PC-9 (cell line): Measurements from ENCODE around the gene DRAP1. TPM values are rescaled to one million over a fixed set of nuclear protein-coding genes. Genes with fewer than 3 reads are reported as not detected.

Experiments used
- BruUV-seq: library from RNA; stranded (reverse); fragments of 400-500 nt; replicated peaks from 2 replicates; lab custom pipeline; 2021; lab: Mats Ljungman, UMichigan
- CTCF ChIA-PET: fragments of 300-600 bp; sonication (Branson Sonifier 250); formaldehyde crosslinking; loops from one replicate; lab custom pipeline; 2022; ENCODE audit warnings: antibody characterized with exemption; lab: Charles Lee
- POLR2A ChIA-PET: fragments of 300-600 bp; sonication (Branson Sonifier 250); formaldehyde crosslinking; loops from one replicate; lab custom pipeline; 2022; ENCODE audit warnings: antibody characterized with exemption; ENCODE audit not compliant: unreplicated experiment; lab: Charles Lee
- DNase-seq, 2 experiments: peaks; one replicate each; pipeline versions ENCODE4 v3.0.0 to v3.0.0-alpha.2; 2015 to 2022; ENCODE audit warnings: mixed read lengths in 1 of 2
- H2AFZ ChIP-seq: fragments of 200-600 bp; sonication (generic); 2 replicates; pipeline ENCODE4 v1.8.1; 2017; ENCODE audit warnings: antibody characterized with exemption
- H3F3A ChIP-seq: fragments of 200-600 bp; sonication (generic); 2 replicates; pipeline ENCODE4 v1.8.1; 2017; ENCODE audit warnings: antibody characterized with exemption, mild to moderate bottlenecking, low read depth; ENCODE audit not compliant: insufficient read depth
- H3K27ac ChIP-seq: fragments of 200-600 bp; sonication (generic); 2 replicates; pipeline ENCODE4 v1.6.1; 2016; ENCODE audit warnings: mixed run types
- H3K27me3 ChIP-seq: fragments of 200-600 bp; sonication (generic); 2 replicates; pipeline ENCODE4 v1.6.1; 2016; ENCODE audit warnings: low read depth, mixed run types; ENCODE audit not compliant: insufficient read depth
- H3K36me3 ChIP-seq: fragments of 200-600 bp; sonication (generic); 2 replicates; pipeline ENCODE4 v1.6.1; 2016; ENCODE audit warnings: low read depth, mixed run types
- H3K4me1 ChIP-seq: fragments of 200-600 bp; sonication (generic); replicated peaks from 2 replicates; pipeline ENCODE4 v1.6.1; 2016; ENCODE audit warnings: mixed run types; ENCODE audit not compliant: insufficient read depth
- H3K4me2 ChIP-seq: fragments of 200-600 bp; sonication (generic); 2 replicates; pipeline ENCODE4 v1.6.1; 2017; ENCODE audit warnings: mixed run types
- H3K4me3 ChIP-seq: fragments of 200-600 bp; sonication (generic); 2 replicates; pipeline ENCODE4 v1.6.1; 2016; ENCODE audit warnings: mixed run types
- H3K79me2 ChIP-seq: fragments of 200-600 bp; sonication (generic); 2 replicates; pipeline ENCODE4 v1.6.1; 2017; ENCODE audit warnings: low read depth, mixed run types
- H3K9me2 ChIP-seq: fragments of 200-600 bp; sonication (generic); 2 replicates; pipeline ENCODE4 v1.8.1; 2017; ENCODE audit warnings: mild to moderate bottlenecking; ENCODE audit not compliant: insufficient read depth
- H3K9me3 ChIP-seq: fragments of 200-600 bp; sonication (generic); 2 replicates; pipeline ENCODE4 v1.8.1; 2016; ENCODE audit warnings: low read depth; ENCODE audit not compliant: insufficient read depth
- H4K20me1 ChIP-seq: fragments of 200-600 bp; sonication (generic); 2 replicates; pipeline ENCODE4 v1.8.1; 2017; ENCODE audit not compliant: insufficient read depth
- EZH2 ChIP-seq: fragments of 200-600 bp; sonication (generic); IDR thresholded peaks from 2 replicates; pipeline ENCODE4 v1.8.0; 2017; ENCODE audit warnings: antibody characterized with exemption, low read depth
- intact Hi-C: fragments of 100-400 bp; cut with micrococcal nuclease; formaldehyde crosslinking; loops from one replicate; pipeline ENCODE4 v1.10.0; 2022; ENCODE audit not compliant: unreplicated experiment
- total RNA-seq: library from RNA; stranded (reverse); gene quantifications from 2 replicates; pipeline ENCODE4 v1.2.3, GENCODE V29; 2021
- TF ChIP-seq, protein P1 (sequence below): fragments of 200-600 bp; sonication (generic); conservative IDR thresholded peaks from 2 replicates; pipeline ENCODE4 v1.6.1; 2017; ENCODE audit warnings: mixed run types, antibody characterized with exemption, mild to moderate bottlenecking, moderate library complexity

DRAP1 gene
- total RNA-seq, 1 experiment from 2014 or later: 220 TPM

DNA sequence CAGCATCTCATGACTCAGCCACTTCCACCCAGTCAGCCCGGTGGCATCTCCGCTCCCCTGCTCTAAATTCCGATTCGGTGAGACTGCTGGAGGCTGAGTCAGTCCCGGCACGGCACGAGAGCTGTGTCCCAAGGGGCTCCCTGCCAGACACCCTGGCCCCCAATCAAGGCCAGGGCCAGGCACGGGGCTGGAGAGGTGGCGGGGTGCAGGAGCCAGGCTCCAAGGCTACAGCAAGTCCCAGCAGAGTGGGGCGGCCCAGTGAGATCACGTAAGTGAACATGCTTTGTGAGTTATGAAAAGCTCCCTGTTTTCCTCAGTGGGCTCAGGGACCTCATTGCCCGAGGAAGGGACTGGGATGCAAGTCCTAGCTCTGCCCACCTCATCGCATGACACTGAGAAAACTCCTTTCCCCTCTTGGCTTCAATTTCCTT, 3.4 kb upstream of the DRAP1 start:
- POLR2A ChIA-PET: interaction anchor here (0.6 to 1.6 kb wide), 9 partner anchors 13 to 485 kb away, joined by 3 to 34 read pairs (median 5); partner anchors contain the start of genes CCDC85B, FIBP and FOSL1
- DNase-seq: peak; percentile 96 to 97
- H3K79me2 ChIP-seq: peaks cover 41% of the 10 kb centered on the region
- no peaks in the 10 kb centered on the region for H3K36me3 ChIP-seq
- CTCF ChIA-PET: interaction anchor here (0.6 to 1.4 kb wide), 4 partner anchors 8 to 28 kb away, joined by 6 to 10 read pairs (median 9); partner anchors contain the start of gene FIBP
- no peaks in the 10 kb centered on the region for H4K20me1 ChIP-seq
- peaks cover 79% of the 10 kb centered on the region for H3K4me1 ChIP-seq
- no peaks in the 10 kb centered on the region for H3K9me3 ChIP-seq
- H3K27ac ChIP-seq: peak overlapping the region; percentile 90
- peak overlapping the region; percentile 90 for H3K4me2 ChIP-seq
- intact Hi-C loops: loop anchor here (1.0 to 5.0 kb wide), 3 partner anchors 13 to 359 kb away; partner anchors contain the start of genes CFL1 and LTBP3
- peak overlapping the region; percentile 89 for H3K4me3 ChIP-seq
- BruUV-seq: no TSS peak
- no peak overlapping the region for H2AFZ ChIP-seq
- H3K9me2 ChIP-seq: no peaks in the 10 kb centered on the region
- TF ChIP-seq, protein P1, sequence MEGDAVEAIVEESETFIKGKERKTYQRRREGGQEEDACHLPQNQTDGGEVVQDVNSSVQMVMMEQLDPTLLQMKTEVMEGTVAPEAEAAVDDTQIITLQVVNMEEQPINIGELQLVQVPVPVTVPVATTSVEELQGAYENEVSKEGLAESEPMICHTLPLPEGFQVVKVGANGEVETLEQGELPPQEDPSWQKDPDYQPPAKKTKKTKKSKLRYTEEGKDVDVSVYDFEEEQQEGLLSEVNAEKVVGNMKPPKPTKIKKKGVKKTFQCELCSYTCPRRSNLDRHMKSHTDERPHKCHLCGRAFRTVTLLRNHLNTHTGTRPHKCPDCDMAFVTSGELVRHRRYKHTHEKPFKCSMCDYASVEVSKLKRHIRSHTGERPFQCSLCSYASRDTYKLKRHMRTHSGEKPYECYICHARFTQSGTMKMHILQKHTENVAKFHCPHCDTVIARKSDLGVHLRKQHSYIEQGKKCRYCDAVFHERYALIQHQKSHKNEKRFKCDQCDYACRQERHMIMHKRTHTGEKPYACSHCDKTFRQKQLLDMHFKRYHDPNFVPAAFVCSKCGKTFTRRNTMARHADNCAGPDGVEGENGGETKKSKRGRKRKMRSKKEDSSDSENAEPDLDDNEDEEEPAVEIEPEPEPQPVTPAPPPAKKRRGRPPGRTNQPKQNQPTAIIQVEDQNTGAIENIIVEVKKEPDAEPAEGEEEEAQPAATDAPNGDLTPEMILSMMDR: no peak
- TF ChIP-seq EZH2: no peak
- H3K27me3 ChIP-seq: no peaks in the 10 kb centered on the region
- H3F3A ChIP-seq: peaks cover 52% of the 10 kb centered on the region

DNA sequence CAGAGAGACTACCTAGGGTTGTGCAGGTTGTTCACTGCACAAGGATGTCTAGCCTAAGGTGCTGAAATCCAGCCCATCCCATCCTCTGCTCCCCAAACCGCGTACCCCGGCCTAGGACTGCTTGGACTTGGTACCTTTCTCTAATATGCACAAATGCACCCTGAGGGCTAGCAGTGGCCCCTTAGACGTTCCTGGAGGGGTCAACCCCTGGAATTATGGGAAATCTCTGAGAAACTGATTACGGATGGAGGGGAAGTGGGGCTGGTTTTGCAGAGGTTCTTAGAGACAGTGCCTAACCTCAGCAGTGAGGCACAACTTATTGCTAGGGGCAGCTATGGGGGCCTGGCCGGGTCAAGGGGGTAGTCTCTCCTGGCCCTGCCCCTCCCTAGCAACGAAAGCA, 2.8 kb upstream of the DRAP1 start:
- no peaks in the 10 kb centered on the region for H4K20me1 ChIP-seq
- peaks cover 42% of the 10 kb centered on the region for H3K79me2 ChIP-seq
- no peaks in the 10 kb centered on the region for H3K9me2 ChIP-seq
- BruUV-seq: no TSS peak
- POLR2A ChIA-PET: interaction anchor here (0.6 to 1.6 kb wide), 7 partner anchors 14 to 323 kb away, joined by 3 to 34 read pairs (median 5); partner anchors contain the start of genes CCDC85B, FIBP and FOSL1
- no peak for DNase-seq
- H3K36me3 ChIP-seq: no peaks in the 10 kb centered on the region
- H3K27me3 ChIP-seq: no peaks in the 10 kb centered on the region
- H3F3A ChIP-seq: peaks cover 47% of the 10 kb centered on the region
- H2AFZ ChIP-seq: no peak overlapping the region
- intact Hi-C loops: loop anchor here (2.0 to 5.0 kb wide), 2 partner anchors 58 to 359 kb away; partner anchors contain the start of genes CFL1 and LTBP3
- peak overlapping the region; percentile 89 for H3K4me3 ChIP-seq
- CTCF ChIA-PET: interaction anchor here (0.6 to 1.4 kb wide), 3 partner anchors 9 to 28 kb away, joined by 6 to 10 read pairs (median 9); partner anchors contain the start of gene FIBP
- H3K4me1 ChIP-seq: peaks cover 75% of the 10 kb centered on the region
- no peak for TF ChIP-seq EZH2
- TF ChIP-seq, protein P1: no peak
- peak overlapping the region; percentile 90 for H3K27ac ChIP-seq
- H3K9me3 ChIP-seq: no peaks in the 10 kb centered on the region
- peak overlapping the region; percentile 90 for H3K4me2 ChIP-seq

DNA sequence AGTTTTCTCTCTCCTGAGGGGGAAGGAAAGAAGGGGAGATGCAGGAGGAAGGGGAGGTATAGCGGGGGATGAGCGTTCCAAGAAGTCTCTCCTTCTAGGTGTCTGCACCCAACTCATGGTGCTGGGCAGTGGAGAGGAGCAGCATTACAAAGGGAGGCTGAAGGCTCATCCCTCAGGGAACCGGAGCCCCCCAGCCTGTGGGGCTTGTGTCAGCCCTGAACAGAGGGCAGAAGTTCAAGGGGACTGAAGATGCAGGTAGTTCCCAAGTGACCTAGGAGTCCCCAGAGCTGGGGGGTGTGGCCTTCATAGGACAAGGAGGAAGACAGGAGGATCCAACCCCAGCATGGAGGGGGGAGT, 2.2 kb upstream of the DRAP1 start:
- intact Hi-C loops: loop anchor here (2.0 to 5.0 kb wide), 2 partner anchors 58 to 360 kb away; partner anchors contain the start of genes CFL1 and LTBP3
- peak overlapping the region; percentile 89 for H3K4me3 ChIP-seq
- H3K79me2 ChIP-seq: peaks cover 42% of the 10 kb centered on the region
- peaks cover 68% of the 10 kb centered on the region for H3K4me1 ChIP-seq
- POLR2A ChIA-PET: interaction anchor here (0.7 to 1.2 kb wide), 3 partner anchors 8 to 27 kb away, joined by 3 to 10 read pairs (median 6); partner anchors contain the start of gene CCDC85B
- peak overlapping the region; percentile 90 for H3K27ac ChIP-seq
- no peak for DNase-seq
- no peaks in the 10 kb centered on the region for H3K9me2 ChIP-seq
- no peaks in the 10 kb centered on the region for H4K20me1 ChIP-seq
- no peak overlapping the region for H2AFZ ChIP-seq
- BruUV-seq: no TSS peak
- TF ChIP-seq, protein P1: no peak
- no peak for TF ChIP-seq EZH2
- peaks cover 42% of the 10 kb centered on the region for H3F3A ChIP-seq
- no peaks in the 10 kb centered on the region for H3K27me3 ChIP-seq
- H3K4me2 ChIP-seq: peak overlapping the region; percentile 90
- CTCF ChIA-PET: interaction anchor here (1.8 kb wide), 1 partner anchor 26 kb away, joined by 7 read pairs; the partner anchor contains the start of gene CCDC85B
- no peaks in the 10 kb centered on the region for H3K36me3 ChIP-seq
- H3K9me3 ChIP-seq: no peaks in the 10 kb centered on the region
